ENCODE results near the gene TMEM60.
"Not testable (repeated sequence)": the region's sequence is repeated elsewhere in the genome, so short reads cannot be mapped to it uniquely, and the experiment has no call there.

TMEM60 gene

DNA sequence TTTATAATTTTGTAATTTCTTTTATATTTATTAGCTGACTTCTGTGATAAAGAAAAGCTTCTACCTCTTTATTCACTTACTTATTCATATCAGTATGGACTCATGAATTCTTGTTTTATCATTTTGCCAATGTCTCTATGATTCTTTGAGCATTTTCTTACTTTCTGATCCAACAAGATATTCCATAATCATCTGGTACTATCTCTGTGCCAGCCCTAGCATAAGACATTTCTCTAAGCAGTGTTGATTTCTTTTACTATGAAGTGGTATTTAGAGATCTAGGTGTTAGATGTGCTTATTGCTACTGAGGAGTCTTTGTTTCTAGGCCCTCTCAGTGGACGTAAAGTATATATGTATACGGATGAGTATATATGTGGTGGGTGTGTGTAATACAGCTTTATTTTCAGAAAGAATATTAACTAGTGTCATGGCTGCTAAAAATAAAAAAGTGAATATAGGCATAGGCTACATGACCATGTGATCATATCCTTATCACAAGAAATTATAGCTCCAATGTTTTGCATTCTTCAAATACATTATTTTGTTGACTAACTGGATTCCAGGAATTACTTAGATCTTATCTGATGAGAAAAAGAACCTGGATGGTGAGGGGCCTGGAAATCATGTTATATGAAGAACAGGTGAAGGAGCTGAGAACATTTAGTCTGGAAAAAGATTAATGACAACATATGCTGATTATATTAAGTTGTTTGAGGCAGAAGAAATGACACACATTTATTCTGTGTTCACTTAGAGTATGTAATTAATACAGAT is 13.5 kb upstream of the TMEM60 start:
- DNase-seq, result no peak

DNA sequence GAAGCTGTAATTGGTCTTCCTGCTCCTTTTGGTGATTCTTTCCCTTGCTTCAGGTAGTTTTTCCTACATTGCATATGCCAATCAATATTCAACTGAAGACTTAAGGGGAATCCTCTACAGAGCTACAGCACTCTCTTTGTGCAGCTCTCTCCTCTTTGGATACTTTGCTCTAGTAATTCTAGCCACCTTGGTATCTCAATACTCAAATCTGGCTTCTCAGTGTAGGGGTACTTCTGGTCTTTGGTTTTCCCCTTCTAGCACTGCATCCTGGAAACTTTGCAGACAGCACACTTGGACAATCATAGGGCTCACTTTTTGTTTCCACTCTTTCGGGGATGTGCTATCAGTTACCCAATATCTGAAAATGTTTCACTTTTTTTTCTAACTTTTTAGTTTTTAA is 10.3 kb upstream of the TMEM60 start:
- DNase-seq, result no peak

DNA sequence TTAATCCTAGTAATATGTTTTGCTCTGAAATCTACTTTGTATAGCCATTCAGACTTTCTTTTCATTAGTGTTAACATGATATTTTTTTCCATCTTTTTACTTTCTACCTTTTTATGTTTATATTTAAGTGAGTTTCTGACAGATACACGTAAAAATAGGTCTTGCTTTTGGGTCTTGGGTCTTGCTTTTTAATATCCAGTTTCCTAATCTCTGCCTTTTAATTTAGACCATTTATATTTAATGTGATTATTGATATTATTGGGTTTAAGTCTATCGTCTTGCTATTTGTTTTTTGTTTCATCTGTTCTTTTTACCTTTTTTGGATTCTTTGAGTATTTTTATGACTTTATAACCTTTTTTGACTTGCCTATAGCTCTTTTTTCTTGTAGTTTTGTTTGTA is 8.2 kb upstream of the TMEM60 start:
- DNase-seq, result no peak

GRCh38 chr7:77802557-77803405 is 4.5 kb upstream of the TMEM60 start:
- no peak for DNase-seq

GRCh38 chr7:77800730-77801129 is 2.5 kb upstream of the TMEM60 start:
- DNase-seq, result no peak

DNA sequence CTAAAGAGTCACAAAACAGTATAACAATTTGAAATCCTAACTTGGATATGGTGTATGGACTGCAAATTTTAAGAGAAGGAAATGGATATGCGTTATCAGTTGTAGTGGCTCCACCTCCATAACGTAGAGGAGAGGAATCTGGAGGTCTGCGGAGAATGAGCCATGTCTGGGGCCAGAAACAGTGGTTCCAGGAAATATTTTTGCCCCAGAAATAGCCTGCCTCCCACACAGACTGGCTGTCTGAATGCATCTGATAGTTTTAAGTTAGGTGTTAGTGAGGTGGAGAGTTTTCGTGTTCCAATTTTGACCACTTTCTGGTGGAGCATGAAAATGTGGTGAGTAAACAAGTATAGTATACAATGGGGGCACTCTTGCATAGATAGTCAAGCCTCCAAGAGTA is 1.9 kb upstream of the TMEM60 start:
- no peak for DNase-seq

- DNase-seq, result no peak
Measured at GRCh38 chr7:77799078-77799964, 1.1 kb upstream of the TMEM60 start.

DNA sequence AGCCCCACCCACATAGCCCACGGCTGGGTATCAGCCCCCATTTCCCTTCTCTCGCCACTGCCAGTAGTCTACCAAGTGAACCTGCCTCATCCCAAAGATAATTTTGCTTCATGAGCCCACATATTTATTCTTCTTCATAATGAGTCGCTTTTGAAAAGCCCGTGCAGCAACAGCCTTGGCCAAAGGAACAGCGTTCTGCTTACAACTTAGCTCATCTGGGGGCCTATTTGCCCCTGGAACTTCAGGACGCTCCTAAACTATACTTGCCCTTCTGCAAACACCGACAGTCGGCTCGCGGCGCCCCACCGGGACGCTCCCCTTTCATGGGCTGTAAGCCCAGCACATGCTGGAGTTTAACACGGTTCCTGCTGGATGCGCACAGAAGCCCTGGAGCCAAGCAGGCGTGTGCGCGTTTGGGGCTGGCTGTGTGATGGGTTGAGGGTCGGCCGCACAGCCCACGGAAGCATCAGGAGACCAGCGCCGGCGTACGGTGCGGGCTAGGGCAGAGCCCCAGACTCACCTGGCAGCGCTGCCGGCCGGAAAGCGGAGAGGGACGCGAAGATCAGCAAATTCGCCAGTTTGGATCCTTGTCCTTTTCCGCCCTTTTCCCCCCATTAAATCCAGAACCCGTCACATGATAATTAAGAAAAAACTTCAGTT is 370 bp downstream of the TMEM60 start:
- DNase-seq, result peak in 1 of 4 experiments; percentile 54

DNA sequence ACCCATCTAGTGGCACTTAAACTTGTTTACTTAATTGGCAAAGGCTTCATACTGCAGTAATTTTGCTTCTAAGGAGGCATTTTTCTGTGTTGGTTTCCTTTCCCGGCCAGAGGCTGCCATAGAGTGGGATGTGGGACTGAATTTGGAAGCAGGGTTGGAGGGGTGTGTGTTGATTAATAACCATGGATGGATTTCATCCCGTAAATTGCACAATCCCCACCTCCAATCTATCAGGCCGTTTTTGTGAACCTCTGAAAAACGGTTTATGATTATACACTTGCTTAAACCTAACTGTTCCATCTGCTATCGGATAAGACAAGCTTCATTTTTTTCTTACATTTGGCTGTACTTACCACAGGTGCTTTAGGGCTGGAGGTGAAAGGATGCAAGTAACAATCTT is 1.3 kb downstream of the TMEM60 start:
- DNase-seq, result no peak

- DNase-seq, result no peak
Measured at GRCh38 chr7:77796109-77796508, 2.1 kb downstream of the TMEM60 start.

- no peak for DNase-seq
Measured at GRCh38 chr7:77794000-77794399, 4.2 kb downstream of the TMEM60 start.

DNA sequence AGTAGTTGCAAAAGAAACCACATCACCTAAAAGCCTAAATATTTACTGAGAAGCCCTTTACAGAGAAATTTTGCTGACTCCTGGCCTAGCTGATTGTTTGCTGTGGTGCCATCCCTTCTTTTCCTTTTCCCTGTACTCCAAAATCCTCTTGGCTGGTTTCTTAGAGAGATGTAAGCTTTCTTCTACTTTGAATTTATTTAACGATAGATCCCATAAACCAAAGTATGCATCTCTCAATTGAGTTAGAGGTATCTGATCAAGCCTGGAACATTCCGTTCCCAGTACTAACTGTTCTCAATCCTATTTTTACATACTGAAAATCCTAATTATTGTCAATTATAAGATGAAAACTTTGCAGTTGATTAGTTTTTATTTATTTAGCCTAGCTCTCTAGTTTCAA is 6.3 kb downstream of the TMEM60 start:
- DNase-seq, result no peak

DNA sequence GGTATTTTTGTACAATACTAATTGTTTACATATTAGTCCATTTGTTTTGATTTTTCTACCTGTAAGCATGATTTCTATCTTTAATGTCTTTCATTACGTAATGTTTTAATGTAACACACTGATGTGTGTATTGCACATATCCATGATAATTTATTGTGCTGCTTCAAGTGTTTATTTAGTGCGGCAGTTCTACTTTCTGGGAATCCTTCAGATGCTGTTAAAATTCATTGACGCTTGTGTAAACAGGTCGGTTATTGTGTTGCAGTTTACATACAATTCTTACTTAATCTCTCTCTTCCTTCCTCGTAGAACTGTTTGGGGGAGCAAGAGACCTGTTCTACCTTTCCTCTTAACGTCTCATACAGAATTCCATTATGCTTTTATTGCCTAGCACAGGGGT is 6.9 kb downstream of the TMEM60 start:
- no peak for DNase-seq

- DNase-seq, result no peak
Measured at GRCh38 chr7:77788327-77788902, 9.8 kb downstream of the TMEM60 start.

DNA sequence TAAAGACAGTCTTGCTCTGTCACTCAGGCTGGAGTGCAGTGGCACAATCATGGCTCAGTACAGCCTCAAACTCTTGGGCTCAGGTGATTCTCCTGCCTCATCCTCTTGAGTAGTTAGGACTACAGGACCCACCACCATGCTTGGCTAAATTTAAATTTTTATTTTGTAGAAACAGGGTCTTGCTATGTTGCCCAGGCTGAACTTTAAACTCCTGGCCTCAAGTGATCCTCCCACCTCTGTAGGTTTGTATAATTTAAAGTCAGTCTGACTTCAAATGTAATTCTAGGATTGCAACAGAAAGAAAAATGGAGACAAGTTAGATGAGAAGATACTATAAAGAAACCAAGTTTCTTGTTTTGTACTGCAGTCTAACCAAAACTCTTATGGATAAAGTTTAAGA is 11.5 kb downstream of the TMEM60 start:
- no peak for DNase-seq

- no peak for DNase-seq
Measured at GRCh38 chr7:77786018-77786417, 12.2 kb downstream of the TMEM60 start.

GRCh38 chr7:77784426-77784825 is 13.8 kb downstream of the TMEM60 start:
- DNase-seq, result not testable (repeated sequence)

DNA sequence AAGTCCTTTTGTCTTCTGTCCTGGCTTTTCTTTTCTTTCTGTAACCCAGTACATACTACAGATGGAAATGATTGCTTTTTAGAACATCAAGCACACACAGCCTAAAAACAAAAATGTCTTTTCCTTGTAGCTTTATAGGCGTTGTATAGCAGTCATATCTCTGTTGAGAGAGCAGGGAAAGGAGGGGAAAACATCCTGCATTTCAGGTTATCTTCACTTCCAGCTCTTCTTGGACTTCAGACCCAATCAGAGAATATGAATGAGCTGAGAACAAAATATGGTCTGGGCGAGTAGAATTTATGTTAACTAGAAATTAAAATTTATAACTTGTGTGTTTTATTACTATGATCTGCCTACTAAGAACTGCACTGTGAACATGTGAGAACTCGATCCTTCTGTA is 14.7 kb downstream of the TMEM60 start:
- no peak for DNase-seq

GRCh38 chr7:77783111-77783510 is 15.1 kb downstream of the TMEM60 start:
- DNase-seq, result no peak

GRCh38 chr7:77782383-77782782 is 15.9 kb downstream of the TMEM60 start:
- DNase-seq, result no peak

GRCh38 chr7:77778535-77778934 is 19.7 kb downstream of the TMEM60 start:
- DNase-seq, result no peak

GRCh38 chr7:77771901-77772300 is 26.3 kb downstream of the TMEM60 start:
- DNase-seq, result no peak
